Panc1 (cell line): ENCODE results near the gene TNFSF11. TPM values are rescaled to one million over a fixed set of nuclear protein-coding genes. Genes with fewer than 3 reads are reported as not detected.

ENCODE experiments used
- ATAC-seq: fragments of 200-7000 bp; cut with Tn5 transposase; 2 replicates; pipeline ENCODE4 v1.9.1; 2020; ENCODE audit warnings: mild to moderate bottlenecking, moderate library complexity
- BruUV-seq: library from RNA; stranded (reverse); fragments of 400-500 nt; replicated peaks from 2 replicates; lab custom pipeline; 2021; lab: Mats Ljungman, UMichigan
- CTCF ChIA-PET: fragments of 300-600 bp; sonication (Branson Sonifier 250); formaldehyde crosslinking; loops from one replicate; lab custom pipeline; 2022; ENCODE audit warnings: antibody characterized with exemption; lab: Charles Lee
- POLR2A ChIA-PET: fragments of 300-600 bp; sonication (Branson Sonifier 250); formaldehyde crosslinking; loops from one replicate; lab custom pipeline; 2022; ENCODE audit warnings: antibody characterized with exemption; lab: Charles Lee
- DNase-seq: peaks from one replicate; pipeline ENCODE4 v3.0.0-alpha.2; 2010; ENCODE audit warnings: low read depth, low spot score
- H3K27ac ChIP-seq: 2 replicates; pipeline ENCODE4 v1.5.1; 2011; ENCODE audit warnings: mild to moderate bottlenecking, low read length, inconsistent platforms
- H3K27me3 ChIP-seq: fragments of 200-500 bp; sonication (Bioruptor generic); 2 replicates; pipeline ENCODE4 v1.6.0; 2014; ENCODE audit warnings: low read length, inconsistent platforms; ENCODE audit not compliant: control insufficient read depth, insufficient read depth
- H3K36me3 ChIP-seq: fragments of 200-500 bp; sonication (Bioruptor generic); 2 replicates; pipeline ENCODE4 v1.5.1; 2014; ENCODE audit warnings: inconsistent platforms, mild to moderate bottlenecking, low read length, moderate library complexity; ENCODE audit not compliant: control insufficient read depth, insufficient read depth
- H3K4me1 ChIP-seq: 2 replicates; pipeline ENCODE4 v1.5.1; 2011; ENCODE audit warnings: inconsistent platforms, mild to moderate bottlenecking, low read length, moderate library complexity; ENCODE audit not compliant: control insufficient read depth, insufficient read depth
- H3K4me3 ChIP-seq, 2 experiments: 2 replicates each; pipeline ENCODE4 v1.5.1; 2011 to 2012; ENCODE audit warnings: low read depth in 2 of 2, low read length in 2 of 2, mild to moderate bottlenecking in 2 of 2, inconsistent platforms in 1 of 2, moderate library complexity in 1 of 2
- H3K9me3 ChIP-seq: fragments of 200-500 bp; sonication (Bioruptor generic); 2 replicates; pipeline ENCODE4 v1.5.1; 2014; ENCODE audit warnings: low read depth, mild to moderate bottlenecking, inconsistent platforms, low read length, moderate library complexity; ENCODE audit not compliant: control insufficient read depth, insufficient read depth
- CTCF ChIP-seq: fragments of 450-650 bp; IDR thresholded peaks from 2 replicates; pipeline ENCODE4 v1.5.1; 2017; ENCODE audit warnings: mild to moderate bottlenecking
- POLR2AphosphoS5 ChIP-seq: IDR thresholded peaks from 2 replicates; pipeline ENCODE4 v1.6.1; 2012; ENCODE audit warnings: mild to moderate bottlenecking, low read depth, low read length, moderate library complexity
- REST ChIP-seq, 2 experiments: IDR thresholded peaks; 2 replicates each; pipeline ENCODE4 v1.6.1; 2011 to 2012; ENCODE audit warnings: low read depth in 2 of 2, control low read depth in 1 of 2, low read length in 1 of 2, mild to moderate bottlenecking in 1 of 2, moderate library complexity in 1 of 2; ENCODE audit not compliant: insufficient read depth in 1 of 2
- SIN3A ChIP-seq: IDR thresholded peaks from 2 replicates; pipeline ENCODE4 v1.6.1; 2012; ENCODE audit warnings: low read depth, mild to moderate bottlenecking, low read length, moderate library complexity, borderline replicate concordance; ENCODE audit not compliant: insufficient read depth
- TCF7L2 ChIP-seq: IDR thresholded peaks from 2 replicates; pipeline ENCODE4 v1.6.1; 2011; ENCODE audit warnings: mild to moderate bottlenecking, low read depth, low read length, inconsistent platforms
- in situ Hi-C: cut with HindIII; loops from 2 replicates; pipeline ENCODE4 v1.10.0; 2016; ENCODE audit warnings: low sequenced_read_pairs, low pct_unique_long_range_greater_than_20kb
- intact Hi-C: fragments of 100-400 bp; cut with micrococcal nuclease; formaldehyde crosslinking; loops from one replicate; pipeline ENCODE4 v1.10.0; 2022; ENCODE audit not compliant: unreplicated experiment
- total RNA-seq: library from RNA; stranded (reverse); gene quantifications from one replicate; pipeline ENCODE4 v1.2.1, GENCODE V29; 2021; ENCODE audit not compliant: unreplicated experiment

Gene TNFSF11
- total RNA-seq, 1 experiment from 2014 or later, result not detected

GRCh38 chr13:42649141-42649540 lies 75.2 kb downstream of the TNFSF11 start:
- ChIA-PET POLR2A (no interaction called here), CTCF (no interaction called here)
- intact Hi-C loops, result no loop called here
- ATAC-seq (no peak), DNase-seq (no peak)
- Histone ChIP-seq H3K36me3 (no peaks in the 10 kb centered on the region), H3K9me3 (no peaks in the 10 kb centered on the region), H3K4me1 (no peaks in the 10 kb centered on the region), H3K27me3 (no peaks in the 10 kb centered on the region), H3K4me3 (no peak overlapping the region), H3K27ac (no peak overlapping the region)
- in situ Hi-C loops, result no loop called here
- BruUV-seq, result no TSS peak
- no peak for TF ChIP-seq TCF7L2
- TF ChIP-seq CTCF, result no peak
- TF ChIP-seq REST (IDR thresholded peaks at IDR 0.05; ENCODE audit: insufficient read depth in 1 of 2, low read depth in 2 of 2, low read length in 1 of 2), result no peak
- no peak for TF ChIP-seq SIN3A
- TF ChIP-seq POLR2AphosphoS5, result no peak

GRCh38 chr13:42649831-42650230 lies 75.9 kb downstream of the TNFSF11 start:
- DNase-seq, result no peak

More at GRCh38 chr13:42649831-42650230, 75.9 kb downstream of the TNFSF11 start:
- no peaks in the 10 kb centered on the region for H3K4me1 ChIP-seq
- no peak for ATAC-seq
- BruUV-seq, result no TSS peak
- ChIA-PET POLR2A (no interaction called here), CTCF (no interaction called here)
- TF ChIP-seq POLR2AphosphoS5 (no peak), TCF7L2 (no peak), SIN3A (no peak), REST (IDR thresholded peaks at IDR 0.05; ENCODE audit: insufficient read depth in 1 of 2, low read depth in 2 of 2, low read length in 1 of 2) (no peak), CTCF (no peak)
- H3K27me3 ChIP-seq, result no peaks in the 10 kb centered on the region
- no peak overlapping the region for H3K4me3 ChIP-seq
- H3K9me3 ChIP-seq, result no peaks in the 10 kb centered on the region
- intact Hi-C loops, result no loop called here
- H3K27ac ChIP-seq, result no peak overlapping the region
- in situ Hi-C loops, result no loop called here
- H3K36me3 ChIP-seq, result no peaks in the 10 kb centered on the region
